GM18909 (cell line): ENCODE data around the gene CREB1.
"Not testable (repeated sequence)": the region's sequence is repeated elsewhere in the genome, so short reads cannot be mapped to it uniquely, and the experiment has no call there.

ENCODE experiments used
- ATAC-seq: cut with Tn5 transposase; IDR thresholded peaks from one replicate; pipeline ENCODE4 v1.9.1; 2021; ENCODE audit warnings: mild to moderate bottlenecking; ENCODE audit not compliant: unreplicated experiment, poor library complexity

The CREB1 gene

GRCh38 chr2:207606399-207606798, 76.6 kb downstream of the CREB1 start:
- ATAC-seq, result no peak

DNA sequence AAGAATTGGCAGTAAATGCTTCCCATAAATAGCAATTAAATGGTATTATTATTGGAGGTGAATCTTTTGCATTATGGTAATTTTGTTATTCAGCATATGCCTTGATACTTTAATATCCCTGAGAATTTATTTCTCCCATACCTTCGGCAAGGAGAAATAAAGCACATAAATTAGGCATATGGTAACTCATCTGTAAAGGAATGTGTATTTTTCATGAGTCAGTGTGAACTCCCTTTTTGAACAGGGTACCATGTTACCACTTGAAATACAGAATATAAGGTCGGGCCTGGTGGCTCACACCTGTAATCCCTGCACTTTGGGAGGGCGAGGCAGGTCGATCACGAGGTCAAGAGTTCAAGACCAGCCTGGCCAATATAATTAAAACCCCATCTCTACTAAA, 77.1 kb downstream of the CREB1 start:
- no peak for ATAC-seq

DNA sequence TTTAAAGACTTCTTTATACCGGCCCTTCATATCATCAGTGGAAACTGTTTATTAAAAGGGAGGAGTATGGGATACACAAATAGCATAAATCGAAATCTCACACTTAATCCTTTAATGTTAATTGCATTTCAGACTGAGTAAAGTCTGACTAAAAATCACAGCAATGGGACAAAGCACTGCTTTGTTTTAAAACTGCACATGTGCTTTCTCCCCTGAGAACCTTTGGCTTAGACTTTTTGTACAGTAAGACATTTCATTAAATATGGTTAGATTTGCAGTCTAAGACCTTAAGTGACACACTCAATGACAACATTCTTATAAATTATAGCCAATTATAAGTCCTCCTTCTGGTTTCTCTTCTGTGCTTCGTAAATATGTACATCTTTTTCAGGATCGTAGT, 83.0 kb downstream of the CREB1 start:
- ATAC-seq, result no peak

GRCh38 chr2:207614824-207615223, 85.1 kb downstream of the CREB1 start:
- no peak for ATAC-seq

DNA sequence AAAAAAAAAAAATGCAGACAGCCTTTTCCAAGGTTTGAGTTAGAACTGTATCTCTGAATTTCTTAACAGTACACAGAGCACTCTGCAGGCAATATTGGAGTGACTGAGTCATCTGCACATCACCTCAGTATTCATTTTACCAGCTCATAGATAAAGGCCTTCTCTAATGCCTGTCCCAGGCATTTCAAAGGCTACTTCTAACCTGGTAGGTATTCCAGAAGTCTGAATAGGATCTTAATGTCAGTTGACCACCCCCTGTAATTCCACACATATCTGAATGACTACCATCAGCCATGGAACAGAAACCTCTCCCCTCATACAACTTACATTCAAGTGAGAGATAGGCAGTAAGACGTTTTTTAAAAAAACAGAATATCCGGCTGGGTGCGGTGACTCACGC, 86.4 kb downstream of the CREB1 start:
- no peak for ATAC-seq

DNA sequence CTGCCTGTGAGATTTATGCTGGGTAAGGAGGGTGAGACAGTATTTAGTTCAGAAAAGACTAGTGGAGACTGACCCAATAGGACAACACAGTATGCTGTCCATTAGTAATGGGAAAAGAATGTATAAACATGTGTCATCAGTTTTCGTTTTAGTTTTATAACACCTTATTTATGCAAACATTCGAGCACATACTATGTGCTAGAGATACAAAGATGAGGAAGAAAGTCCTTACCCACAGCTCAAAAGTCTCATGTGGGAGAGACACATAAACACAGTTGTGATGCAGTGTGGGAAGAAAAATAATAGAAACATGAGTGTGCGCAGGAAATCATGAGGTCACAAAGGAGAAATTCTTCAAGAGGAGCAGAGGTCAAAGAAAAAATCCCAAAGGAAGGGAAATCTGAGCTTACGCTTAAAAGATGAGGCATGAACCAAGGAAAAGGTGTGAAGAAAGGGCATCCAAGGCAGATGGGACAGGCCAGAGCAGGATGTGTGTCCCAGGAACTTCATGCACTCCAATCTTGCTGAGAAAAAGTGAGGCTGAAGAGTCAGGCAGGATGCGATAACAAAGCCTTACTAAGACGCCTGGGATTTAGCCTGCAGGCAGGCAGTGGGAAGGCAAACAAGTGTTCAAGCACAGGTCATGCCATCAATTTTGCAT, 87.4 kb downstream of the CREB1 start:
- ATAC-seq, result no peak

DNA sequence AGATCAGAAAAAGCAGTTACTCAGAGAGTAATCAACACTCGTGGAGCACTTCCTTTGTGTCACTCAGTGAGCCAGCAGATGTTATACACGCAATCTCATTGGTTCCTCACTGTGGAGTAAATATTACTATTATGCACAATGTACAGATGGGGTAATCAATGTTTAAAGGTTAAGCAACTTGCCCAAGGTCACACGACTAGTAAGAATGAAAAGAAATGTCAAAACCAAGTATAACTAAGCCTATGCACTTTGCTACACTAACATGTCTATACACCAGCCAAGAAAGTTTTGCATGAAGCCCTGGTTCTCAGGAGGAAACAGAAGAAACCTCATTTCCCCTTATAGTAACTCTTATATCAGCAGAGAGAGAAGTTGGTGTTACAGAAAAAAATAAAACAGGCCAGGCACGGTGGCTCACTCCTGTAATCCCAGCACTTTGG, 90.0 kb downstream of the CREB1 start:
- ATAC-seq, result peak; percentile 44

GRCh38 chr2:207621501-207622039, 91.8 kb downstream of the CREB1 start:
- ATAC-seq, result no peak

DNA sequence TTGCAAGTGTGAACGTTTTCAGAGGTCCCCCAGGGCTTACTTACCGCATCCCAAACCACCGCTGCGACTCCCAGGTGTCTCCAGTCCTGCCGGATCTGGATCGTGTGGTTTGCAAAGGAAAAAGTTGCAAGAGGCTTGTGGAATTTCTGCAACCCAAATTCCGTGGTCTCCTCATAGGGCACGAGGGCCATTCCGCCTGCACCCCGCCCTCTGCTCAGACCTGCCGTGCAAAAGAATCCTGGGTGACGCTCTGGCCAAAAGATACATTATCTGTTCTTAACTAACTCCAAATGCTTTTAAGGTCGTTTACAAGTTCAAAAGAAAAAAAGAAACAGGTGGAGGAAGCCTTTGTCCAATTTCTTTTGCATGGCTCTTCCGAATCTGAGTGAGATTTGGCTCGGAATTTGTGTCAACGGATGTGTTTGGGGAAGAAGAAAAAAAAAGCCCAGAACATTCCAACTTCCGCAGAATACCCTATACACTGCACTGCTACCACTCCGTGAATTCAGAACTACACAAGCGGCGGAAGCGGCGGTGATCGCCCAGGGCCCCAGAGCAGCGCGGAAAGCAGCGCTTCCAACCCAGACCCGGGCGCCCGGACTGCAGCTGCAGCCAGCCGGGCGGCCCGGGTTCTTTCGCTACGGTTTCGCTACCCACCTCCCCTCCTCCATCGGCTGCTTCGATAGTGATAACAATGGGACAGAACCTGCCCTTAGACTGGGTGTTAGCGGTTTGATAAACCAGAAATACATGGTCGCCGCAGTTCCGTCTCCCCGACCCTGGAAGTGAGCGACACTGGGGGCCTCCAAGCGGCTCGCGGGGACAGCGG, 94.6 kb downstream of the CREB1 start:
- ATAC-seq, result peak; percentile 37

DNA sequence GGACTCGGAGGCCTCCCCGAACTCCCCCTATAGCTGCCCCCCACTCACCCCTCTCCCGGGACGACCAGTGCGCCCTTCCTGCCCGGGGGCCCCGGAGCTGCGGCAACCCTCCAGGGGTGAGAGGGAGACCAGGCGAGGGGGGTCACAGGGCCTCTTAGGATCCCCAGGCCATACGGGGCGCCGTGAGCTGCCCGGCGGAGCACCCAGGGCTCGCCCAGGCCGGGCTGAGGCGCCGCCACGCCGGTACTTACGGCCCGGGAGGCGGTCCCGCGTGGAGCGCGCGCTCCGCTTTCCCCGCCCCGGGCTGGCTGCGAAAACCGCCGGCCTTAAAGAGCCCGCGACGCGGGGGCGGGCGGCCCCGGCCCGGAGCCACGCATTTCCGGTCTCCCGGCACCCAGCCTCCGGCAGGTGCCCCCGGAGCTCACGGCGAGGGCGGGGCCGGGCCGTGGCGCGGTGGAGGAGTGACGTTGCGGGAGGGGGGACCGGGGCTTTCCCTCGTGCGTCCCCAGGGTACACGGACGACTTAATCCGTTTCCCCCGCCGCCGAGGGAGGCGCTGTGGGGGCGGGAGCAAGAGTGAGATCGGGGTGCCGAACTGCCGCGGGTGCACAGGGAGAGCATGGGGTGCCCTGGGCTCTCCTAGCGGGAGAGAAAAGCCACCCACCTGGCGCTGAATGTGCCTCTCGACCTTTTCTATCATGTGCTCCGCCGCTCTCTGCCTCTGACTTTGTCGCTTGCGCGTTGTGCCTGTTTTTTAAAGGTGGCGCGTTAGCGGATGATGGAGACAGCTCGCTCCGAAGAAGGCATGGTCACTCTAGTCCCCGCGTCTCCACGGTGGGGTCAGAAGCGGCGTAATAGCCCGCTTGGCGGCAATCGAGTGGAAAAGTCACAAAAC, 95.5 kb downstream of the CREB1 start, which contains the start of gene METTL21A:
METTL21A (minus strand) TSS at position 381 of the 894 bp plus-strand sequence. CDS start 1,019 bp downstream, outside the sequence.
- peak; percentile 60 for ATAC-seq

DNA sequence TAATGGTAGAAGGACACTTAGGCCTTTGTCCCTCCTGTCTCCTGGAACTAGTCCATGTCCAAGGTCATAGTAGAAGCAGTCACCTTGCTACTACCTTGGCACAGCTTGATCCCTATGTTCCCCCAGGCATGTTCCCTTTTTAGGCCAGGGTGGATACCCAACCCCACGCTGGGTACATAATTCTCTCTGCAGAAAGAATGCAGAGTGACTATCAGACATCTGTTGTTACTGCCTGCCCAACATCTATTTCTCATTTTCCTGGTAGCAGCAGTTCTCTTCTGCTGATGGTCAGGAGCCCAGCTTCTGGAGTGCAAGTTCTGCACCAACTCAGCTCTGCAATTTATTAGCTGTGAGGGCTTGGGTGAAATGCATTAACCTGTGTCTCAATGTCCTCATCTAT, 99.8 kb downstream of the CREB1 start:
- no peak for ATAC-seq

DNA sequence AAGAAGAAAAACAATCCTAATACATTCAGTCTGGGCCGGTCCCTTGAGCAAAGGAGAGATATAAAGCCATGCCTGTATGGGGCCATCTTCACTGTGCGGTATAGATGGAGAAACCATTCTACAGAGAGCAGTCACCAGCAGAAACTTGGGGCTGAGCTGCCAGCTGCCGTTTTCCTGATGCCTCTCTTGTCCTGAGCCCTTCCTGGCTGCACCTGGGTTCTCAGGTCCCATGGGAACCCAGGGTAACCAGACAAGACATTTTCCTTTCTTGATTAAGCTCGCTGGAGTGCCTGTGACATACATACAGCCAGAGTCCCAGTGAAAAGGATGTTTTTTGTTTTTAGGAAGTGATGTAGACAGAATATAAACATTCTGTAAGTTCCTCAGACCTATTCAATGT, 100.7 kb downstream of the CREB1 start:
- ATAC-seq, result no peak

GRCh38 chr2:207632575-207633493, 103.1 kb downstream of the CREB1 start:
- no peak for ATAC-seq

GRCh38 chr2:207633686-207634085, 103.9 kb downstream of the CREB1 start:
- no peak for ATAC-seq

DNA sequence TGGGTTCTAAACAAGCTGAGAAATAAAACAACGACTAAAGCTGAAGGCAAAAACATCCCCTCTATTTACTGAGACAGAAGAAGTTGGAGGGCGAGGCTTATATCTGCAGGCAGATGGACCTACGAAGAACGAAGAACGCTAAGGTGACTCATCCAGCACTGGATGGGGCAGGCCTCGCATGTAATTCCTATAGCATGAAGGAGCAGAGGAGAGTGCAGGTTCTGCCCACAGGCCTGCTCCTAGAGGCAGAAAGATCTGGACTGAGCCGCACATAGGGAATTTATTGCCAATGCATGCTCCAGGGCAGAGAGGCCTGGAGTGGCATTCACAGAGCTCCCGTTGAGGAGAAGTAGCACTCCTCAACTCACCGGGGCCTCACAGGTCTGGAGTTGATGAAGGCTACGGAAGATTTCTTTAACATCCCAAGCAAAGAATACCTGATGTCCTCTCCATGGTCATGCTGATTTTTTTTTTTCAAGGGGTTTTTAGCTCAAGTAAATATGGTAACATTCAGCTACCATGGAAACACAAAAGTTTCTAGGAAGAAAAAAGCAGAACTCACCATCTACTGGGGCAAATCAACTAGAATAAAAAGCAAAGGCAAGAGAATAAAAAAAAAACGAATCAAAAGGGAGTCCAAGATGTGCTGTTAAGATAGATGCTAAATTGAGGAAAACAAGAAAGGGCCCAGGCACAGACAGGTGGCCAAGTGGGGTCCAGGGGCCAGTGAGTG, 105.9 kb downstream of the CREB1 start:
- no peak for ATAC-seq

GRCh38 chr2:207639288-207639687, 109.5 kb downstream of the CREB1 start:
- ATAC-seq, result not testable (repeated sequence)

DNA sequence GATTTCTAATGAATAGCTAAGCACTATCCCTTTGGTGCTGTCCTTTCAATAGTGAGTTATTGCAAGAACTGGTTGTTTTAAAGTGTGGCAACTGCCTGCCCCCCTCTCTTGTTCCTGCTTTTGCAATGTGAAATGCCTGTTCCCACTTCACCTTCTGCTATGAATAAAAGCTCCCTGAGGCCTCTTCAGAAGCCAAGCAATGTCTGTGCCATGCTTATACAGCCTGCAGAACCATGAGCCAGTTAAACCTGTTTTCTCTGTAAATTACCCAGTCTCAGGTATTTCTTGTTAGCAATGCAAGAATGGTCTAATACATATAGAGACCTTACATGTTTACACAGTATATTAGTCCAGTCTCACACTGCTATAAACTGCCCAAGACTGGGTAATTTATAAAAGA, 110.4 kb downstream of the CREB1 start:
- ATAC-seq, result no peak

DNA sequence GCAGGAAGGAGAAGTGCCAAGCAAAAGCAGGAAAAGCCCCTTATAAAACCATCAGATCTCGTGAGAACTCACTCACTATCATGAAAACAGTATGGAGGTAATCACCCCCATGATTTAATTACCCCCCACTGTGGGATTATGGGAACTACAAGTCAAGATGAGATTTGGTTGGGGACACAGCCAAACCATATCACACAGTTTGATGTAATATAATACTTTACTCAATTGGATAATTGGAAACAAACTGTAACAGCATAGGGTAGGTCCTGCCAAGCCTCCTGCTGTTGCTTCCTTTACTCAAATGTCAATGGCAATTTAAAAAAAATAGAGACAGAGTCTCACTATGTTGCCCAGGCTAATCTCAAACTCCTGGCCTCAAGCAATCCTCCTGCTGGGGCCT, 110.9 kb downstream of the CREB1 start:
- no peak for ATAC-seq

- no peak for ATAC-seq
Measured at GRCh38 chr2:207643892-207644291, 114.1 kb downstream of the CREB1 start.
